Activated T-cell treated with anti-CD3 and anti-CD28 coated beads, Interleukin-2, amount 50 U/mL, for 72 hours (primary cell): ENCODE measurements around the gene TNFSF8. TPM values are rescaled to one million over a fixed set of nuclear protein-coding genes. Genes with fewer than 3 reads are reported as not detected.

Source experiments
- ATAC-seq, 2 donors: fragments of 150-1000 bp; cut with Tn5 transposase; replicated peaks in 1 of 2; 2 replicates each; pipeline ENCODE4 v1.10.0; 2021; ENCODE audit warnings: moderate library complexity in 2 of 2, mild to moderate bottlenecking in 1 of 2
- DNase-seq, 2 donors: peaks; one replicate each; pipeline ENCODE4 v3.0.0; 2021 to 2022; ENCODE audit warnings: mixed read lengths in 1 of 2
- H3K27ac Mint-ChIP-seq: one replicate; pipeline ENCODE4 v1.8.0; 2022; ENCODE audit warnings: mild to moderate bottlenecking, moderate library complexity, mixed read lengths
- H3K27me3 Mint-ChIP-seq: one replicate; pipeline ENCODE4 v1.8.0; 2022; ENCODE audit warnings: low read depth, mixed read lengths
- H3K36me3 Mint-ChIP-seq, 2 donors: one replicate each; pipeline ENCODE4 v1.8.0; 2022; ENCODE audit warnings: mixed read lengths in 2 of 2, mild to moderate bottlenecking in 1 of 2; ENCODE audit not compliant: insufficient read depth in 2 of 2
- H3K4me1 Mint-ChIP-seq: one replicate; pipeline ENCODE4 v1.8.0; 2022; ENCODE audit warnings: low read depth, mixed read lengths
- H3K4me3 Mint-ChIP-seq, 2 donors: one replicate each; pipeline ENCODE4 v1.8.0; 2022; ENCODE audit warnings: mild to moderate bottlenecking in 2 of 2, mixed read lengths in 2 of 2, moderate library complexity in 2 of 2
- H3K9me3 Mint-ChIP-seq, 2 donors: one replicate each; pipeline ENCODE4 v1.8.0; 2022; ENCODE audit warnings: mixed read lengths in 2 of 2
- total RNA-seq, 2 donors: library from RNA; stranded (reverse); gene quantifications; one replicate each; pipeline ENCODE4 v1.2.3, GENCODE V29; 2022

Gene TNFSF8
- total RNA-seq, 2 donors from 2014 or later, result 84.2 to 99.5 TPM

- no peak overlapping the region for H3K4me3 Mint-ChIP-seq
- peaks cover 17 to 22% of the 10 kb centered on the region in 2 donors for H3K36me3 Mint-ChIP-seq
- H3K27ac Mint-ChIP-seq, result no peak overlapping the region
- no peak for DNase-seq
- peaks cover 48% of the 10 kb centered on the region for H3K4me1 Mint-ChIP-seq
- ATAC-seq, result no peak
- H3K27me3 Mint-ChIP-seq, result no peaks in the 10 kb centered on the region
- H3K9me3 Mint-ChIP-seq, result peaks cover 4% of the 10 kb centered on the region in 2 donors
These were observed 34.0 kb downstream of the TNFSF8 start for GRCh38 chr9:114896344-114896743.

- H3K4me3 Mint-ChIP-seq, result peak overlapping the region; percentile 50 to 59
- peaks cover 4 to 7% of the 10 kb centered on the region in 2 donors for H3K9me3 Mint-ChIP-seq
- H3K4me1 Mint-ChIP-seq, result peaks cover 56% of the 10 kb centered on the region
- DNase-seq (no peak), ATAC-seq (no peak)
- H3K27ac Mint-ChIP-seq, result peak overlapping the region; percentile 90
- H3K27me3 Mint-ChIP-seq, result no peaks in the 10 kb centered on the region
- H3K36me3 Mint-ChIP-seq, result peaks cover 18 to 22% of the 10 kb centered on the region in 2 donors
These were observed 34.8 kb downstream of the TNFSF8 start for GRCh38 chr9:114895521-114895991.

- H3K36me3 Mint-ChIP-seq, result peaks cover 17 to 26% of the 10 kb centered on the region in 2 donors
- H3K27me3 Mint-ChIP-seq, result no peaks in the 10 kb centered on the region
- peak overlapping the region; percentile 90 for H3K27ac Mint-ChIP-seq
- H3K4me1 Mint-ChIP-seq, result peaks cover 63% of the 10 kb centered on the region
- H3K4me3 Mint-ChIP-seq, result peak overlapping the region; percentile 50 to 59
- ATAC-seq, result peak; percentile 86
- peaks cover 4 to 10% of the 10 kb centered on the region in 2 donors for H3K9me3 Mint-ChIP-seq
- DNase-seq, result peak; percentile 71 to 76
These were observed 35.6 kb downstream of the TNFSF8 start for GRCh38 chr9:114894609-114895433.

- H3K36me3 Mint-ChIP-seq, result peaks cover 17 to 26% of the 10 kb centered on the region in 2 donors
- H3K4me3 Mint-ChIP-seq, result peak overlapping the region; percentile 50 to 59
These were observed 36.2 kb downstream of the TNFSF8 start for GRCh38 chr9:114894206-114894605.

GRCh38 chr9:114893221-114894010 is 37.0 kb downstream of the TNFSF8 start:
- Mint-ChIP-seq H3K36me3 (peaks cover 17 to 26% of the 10 kb centered on the region in 2 donors), H3K4me1 (peaks cover 77% of the 10 kb centered on the region), H3K9me3 (peaks cover 4 to 10% of the 10 kb centered on the region in 2 donors), H3K27me3 (no peaks in the 10 kb centered on the region), H3K4me3 (peak overlapping the region; percentile 50 to 59), H3K27ac (peak overlapping the region; percentile 90)
- DNase-seq, result peak; percentile 49 to 53
- peak; percentile 35 to 48 for ATAC-seq

More at GRCh38 chr9:114894206-114894605, 36.2 kb downstream of the TNFSF8 start:
- DNase-seq (no peak), ATAC-seq (peak in 1 of 2 donors; percentile 4)
- Mint-ChIP-seq H3K9me3 (peaks cover 4 to 10% of the 10 kb centered on the region in 2 donors), H3K4me1 (peaks cover 69% of the 10 kb centered on the region), H3K27me3 (no peaks in the 10 kb centered on the region), H3K27ac (peak overlapping the region; percentile 90)

DNA sequence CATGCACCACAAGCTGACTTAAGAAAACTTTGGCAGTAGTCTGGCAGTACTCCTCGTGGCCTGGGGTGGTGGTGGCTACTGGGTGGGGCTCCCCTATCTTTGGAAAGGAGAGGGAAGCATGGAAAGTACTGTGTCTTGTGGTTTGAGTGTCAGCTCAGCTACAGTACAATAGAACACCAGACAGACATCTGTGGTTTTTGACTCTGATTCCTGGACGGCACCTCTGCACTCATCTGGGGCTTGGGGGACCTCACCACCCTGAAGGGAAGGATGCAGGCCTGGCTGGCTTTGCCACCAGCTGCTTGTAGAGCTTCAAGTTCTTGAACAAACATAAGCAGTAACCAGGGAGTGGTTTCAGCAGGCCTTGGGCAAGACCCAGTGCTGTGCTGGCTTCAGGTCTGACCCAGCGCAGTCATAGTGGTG is 40.6 kb downstream of the TNFSF8 start:
- peak overlapping the region; percentile 26 for H3K27ac Mint-ChIP-seq
- H3K4me3 Mint-ChIP-seq, result peak overlapping the region; percentile 15 to 27
- peak; percentile 43 to 45 for DNase-seq
- peak; percentile 30 to 38 for ATAC-seq
- peaks cover 22 to 34% of the 10 kb centered on the region in 2 donors for H3K36me3 Mint-ChIP-seq
- peaks cover 6 to 15% of the 10 kb centered on the region in 2 donors for H3K9me3 Mint-ChIP-seq
- no peaks in the 10 kb centered on the region for H3K27me3 Mint-ChIP-seq
- peaks cover 71% of the 10 kb centered on the region for H3K4me1 Mint-ChIP-seq

DNA sequence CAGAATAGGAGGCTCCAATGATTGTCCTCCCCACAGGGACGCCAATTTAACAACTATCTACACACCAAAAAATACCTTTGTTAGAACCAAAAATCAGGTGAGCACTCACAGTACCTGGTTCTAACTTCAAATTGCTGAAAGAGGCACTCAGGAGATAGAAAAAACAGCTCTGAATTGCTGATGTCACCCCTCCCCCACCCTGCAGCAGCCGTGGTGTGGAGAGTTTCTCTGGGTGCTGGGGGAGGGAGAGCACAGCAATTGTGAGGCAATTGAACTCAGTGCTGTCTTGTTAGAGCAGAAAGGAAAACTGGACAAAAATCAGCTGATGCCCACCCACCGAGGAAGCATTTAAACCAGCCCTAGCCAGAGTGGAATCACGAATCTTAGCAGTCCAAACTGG is 41.8 kb downstream of the TNFSF8 start:
- Mint-ChIP-seq H3K27ac (no peak overlapping the region), H3K4me3 (no peak overlapping the region), H3K36me3 (peaks cover 20 to 37% of the 10 kb centered on the region in 2 donors), H3K4me1 (peaks cover 64% of the 10 kb centered on the region), H3K27me3 (no peaks in the 10 kb centered on the region), H3K9me3 (peaks cover 6 to 15% of the 10 kb centered on the region in 2 donors)
- DNase-seq, result no peak
- ATAC-seq, result no peak

- Mint-ChIP-seq H3K27ac (no peak overlapping the region), H3K4me3 (no peak overlapping the region), H3K9me3 (peaks cover 6 to 15% of the 10 kb centered on the region in 2 donors), H3K36me3 (peaks cover 18 to 37% of the 10 kb centered on the region in 2 donors), H3K4me1 (peaks cover 58% of the 10 kb centered on the region), H3K27me3 (no peaks in the 10 kb centered on the region)
- ATAC-seq (no peak), DNase-seq (no peak)
These were observed 42.4 kb downstream of the TNFSF8 start for GRCh38 chr9:114887963-114888362.

DNA sequence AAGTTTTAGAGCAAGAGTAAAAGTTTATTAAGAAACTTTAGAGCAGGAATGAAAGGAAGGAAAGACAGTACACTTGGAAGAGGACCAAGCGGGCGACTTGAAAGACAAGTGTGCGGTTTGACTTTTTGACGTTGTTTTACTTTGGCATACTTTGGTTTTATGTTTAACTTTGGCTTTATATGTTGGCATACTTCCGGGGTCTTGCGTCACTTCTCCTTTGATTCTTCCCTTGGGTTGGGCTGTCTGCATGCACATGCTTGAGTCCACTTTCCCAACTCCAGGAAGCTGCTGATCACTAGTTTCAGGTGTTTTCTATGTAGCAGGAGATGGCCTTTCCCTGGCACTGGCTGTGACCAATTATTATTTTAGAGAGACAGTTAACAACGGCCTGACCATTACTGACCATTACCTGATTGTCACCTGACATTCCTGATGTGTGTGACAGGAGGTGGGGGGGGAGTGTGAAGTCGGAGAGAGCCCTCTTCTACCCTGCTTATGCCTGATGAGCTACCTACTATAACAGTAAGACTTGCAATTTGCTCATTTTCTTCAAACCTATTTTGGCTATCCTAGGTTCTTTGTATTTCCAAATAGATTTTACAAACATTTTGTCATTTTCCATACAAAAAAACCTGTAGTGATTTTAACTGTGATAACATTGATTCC is 45.5 kb downstream of the TNFSF8 start:
- Mint-ChIP-seq H3K9me3 (peaks cover 4% of the 10 kb centered on the region in 2 donors), H3K4me3 (no peak overlapping the region), H3K27ac (peak overlapping the region; percentile 31), H3K27me3 (no peaks in the 10 kb centered on the region), H3K4me1 (peaks cover 31% of the 10 kb centered on the region), H3K36me3 (peaks cover 9 to 16% of the 10 kb centered on the region in 2 donors)
- DNase-seq, result no peak
- ATAC-seq, result no peak

DNA sequence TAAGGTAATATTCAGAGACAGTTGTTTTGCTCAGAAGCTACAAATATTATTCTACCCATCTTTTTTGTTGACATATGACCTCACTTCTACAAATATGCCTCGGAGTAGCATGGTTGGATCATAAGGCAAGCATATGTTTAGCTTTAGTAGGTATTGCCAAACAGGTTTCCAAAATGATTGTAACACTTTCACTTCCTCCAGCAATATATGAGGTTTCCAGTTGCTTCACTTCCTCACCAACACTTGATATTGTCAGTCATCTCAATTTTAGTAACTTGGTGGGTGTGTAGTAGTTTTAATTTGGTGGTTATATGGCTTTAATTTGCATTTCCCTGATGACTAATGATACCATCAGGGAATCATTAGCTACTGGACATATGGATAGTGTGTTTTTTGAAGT is 46.7 kb downstream of the TNFSF8 start:
- DNase-seq, result no peak
- H3K4me3 Mint-ChIP-seq, result no peak overlapping the region
- H3K9me3 Mint-ChIP-seq, result peaks cover 4 to 5% of the 10 kb centered on the region in 2 donors
- H3K27ac Mint-ChIP-seq, result no peak overlapping the region
- H3K36me3 Mint-ChIP-seq, result peaks cover 9 to 15% of the 10 kb centered on the region in 2 donors
- H3K27me3 Mint-ChIP-seq, result no peaks in the 10 kb centered on the region
- peaks cover 19% of the 10 kb centered on the region for H3K4me1 Mint-ChIP-seq
- ATAC-seq, result peak; percentile 11 to 42

- Mint-ChIP-seq H3K36me3 (peaks cover 11 to 24% of the 10 kb centered on the region in 2 donors), H3K27me3 (no peaks in the 10 kb centered on the region), H3K27ac (no peak overlapping the region), H3K4me1 (peaks cover 6% of the 10 kb centered on the region), H3K4me3 (no peak overlapping the region), H3K9me3 (peaks cover 9 to 14% of the 10 kb centered on the region in 2 donors)
- ATAC-seq (peak in 1 of 2 donors; percentile 51), DNase-seq (no peak)
These were observed 50.1 kb downstream of the TNFSF8 start for GRCh38 chr9:114880291-114880745.

GRCh38 chr9:114878879-114879564 is 51.4 kb downstream of the TNFSF8 start:
- H3K27me3 Mint-ChIP-seq, result no peaks in the 10 kb centered on the region
- ATAC-seq (no peak), DNase-seq (no peak)
- H3K27ac Mint-ChIP-seq, result no peak overlapping the region
- H3K36me3 Mint-ChIP-seq, result peaks cover 17 to 33% of the 10 kb centered on the region in 2 donors
- H3K4me1 Mint-ChIP-seq, result peaks cover 4% of the 10 kb centered on the region
- H3K9me3 Mint-ChIP-seq, result peaks cover 10 to 20% of the 10 kb centered on the region in 2 donors
- no peak overlapping the region for H3K4me3 Mint-ChIP-seq
